ENCODE data around the gene CIDEB. TPM values are rescaled to one million over a fixed set of nuclear protein-coding genes. Genes with fewer than 3 reads are reported as not detected.

The CIDEB gene
- total RNA-seq, 1 donor from 2014 or later = 11.1 TPM

DNA sequence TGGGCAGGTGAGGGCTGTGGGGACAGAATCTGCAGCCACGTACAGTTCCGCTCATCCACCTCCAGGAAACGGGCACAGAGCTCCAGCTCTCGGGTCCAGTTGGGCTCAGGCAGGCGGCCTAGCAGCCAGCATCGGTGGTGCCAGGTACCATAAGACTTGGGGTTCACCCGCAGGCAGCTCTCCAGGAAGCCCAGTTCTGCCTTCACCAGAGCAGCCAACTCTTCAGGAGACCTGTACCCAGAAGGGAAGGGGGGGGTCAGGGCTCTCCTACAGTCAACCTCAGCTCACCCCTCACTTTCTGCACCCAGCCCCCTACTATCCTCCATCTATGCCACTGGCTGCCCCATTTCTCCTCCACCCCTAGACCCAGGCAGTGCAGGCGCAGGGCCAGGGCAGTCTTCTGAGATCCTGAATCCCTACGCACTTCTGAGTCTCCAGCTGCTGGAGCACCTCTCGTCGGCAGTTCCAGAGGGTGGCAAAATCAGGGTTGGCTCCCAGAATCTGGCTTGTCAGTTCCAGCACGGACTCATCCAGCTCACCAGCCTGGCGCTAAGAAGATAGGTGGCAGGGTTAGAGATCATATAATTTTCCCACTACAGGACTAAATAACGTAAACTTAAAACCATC is 37.8 kb downstream of the CIDEB start:
- DNase-seq (ENCODE audit: low spot score) = no peak

DNA sequence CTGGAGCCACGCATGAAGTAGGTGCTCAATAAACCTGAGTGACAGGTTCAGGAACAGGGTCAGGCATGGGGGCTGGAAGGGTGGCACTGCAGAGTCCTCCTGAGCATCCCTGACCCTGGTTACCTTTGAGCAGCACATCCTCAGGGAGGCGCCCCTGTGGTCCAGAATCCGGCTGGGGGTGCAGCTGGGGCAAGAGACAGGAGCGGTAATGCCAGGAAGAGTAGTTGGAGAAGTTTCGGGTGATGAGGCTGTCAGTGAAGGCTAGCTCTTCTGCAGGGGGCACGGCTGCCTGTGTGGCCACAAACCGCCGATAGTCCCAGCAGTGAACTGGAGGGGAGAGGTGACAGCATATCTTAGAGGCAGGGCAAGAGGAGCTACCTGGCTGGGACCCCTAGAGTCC is 38.4 kb downstream of the CIDEB start:
- no peak for DNase-seq (ENCODE audit: low spot score)

DNA sequence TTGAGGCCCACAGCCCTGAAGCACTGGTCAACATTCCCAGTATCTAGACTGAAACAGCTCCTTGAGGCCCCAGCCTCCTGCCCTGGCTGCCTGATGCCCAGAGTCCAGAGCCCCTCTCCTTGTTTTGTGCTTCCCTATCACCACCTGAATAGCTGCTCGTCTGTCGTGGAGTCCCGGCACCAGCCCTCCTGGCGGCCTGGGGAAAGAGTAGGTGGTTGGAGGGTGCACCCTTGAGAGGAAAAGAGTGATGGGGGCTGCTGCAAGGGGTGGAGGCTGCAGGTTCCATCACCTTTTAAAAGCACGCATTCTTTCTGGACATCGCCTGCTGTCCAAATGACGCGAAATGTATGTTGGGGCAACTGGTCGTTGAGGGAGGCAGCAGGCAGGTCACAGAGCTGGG is 39.6 kb downstream of the CIDEB start:
- no peak for DNase-seq (ENCODE audit: low spot score)

DNA sequence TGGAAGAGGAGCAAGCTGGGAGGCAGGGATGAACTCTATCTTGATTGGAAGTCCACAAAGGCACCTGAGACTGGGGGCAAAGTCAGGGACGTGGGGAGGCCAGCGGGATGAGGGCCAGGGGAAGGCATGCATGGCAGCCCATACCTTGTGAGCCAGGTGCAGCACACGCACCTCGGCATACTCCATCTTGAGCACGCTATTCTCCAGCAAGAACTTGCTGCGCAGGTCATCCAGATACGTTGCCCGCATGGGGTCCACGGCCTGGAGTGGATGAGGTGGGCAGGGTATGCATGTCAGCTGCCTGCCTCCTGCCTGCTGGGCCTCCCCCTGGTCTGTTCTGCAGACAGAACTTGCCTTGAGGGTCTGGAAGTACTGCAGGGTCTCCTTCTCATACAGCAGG is 40.3 kb downstream of the CIDEB start:
- no peak for DNase-seq (ENCODE audit: low spot score)

DNA sequence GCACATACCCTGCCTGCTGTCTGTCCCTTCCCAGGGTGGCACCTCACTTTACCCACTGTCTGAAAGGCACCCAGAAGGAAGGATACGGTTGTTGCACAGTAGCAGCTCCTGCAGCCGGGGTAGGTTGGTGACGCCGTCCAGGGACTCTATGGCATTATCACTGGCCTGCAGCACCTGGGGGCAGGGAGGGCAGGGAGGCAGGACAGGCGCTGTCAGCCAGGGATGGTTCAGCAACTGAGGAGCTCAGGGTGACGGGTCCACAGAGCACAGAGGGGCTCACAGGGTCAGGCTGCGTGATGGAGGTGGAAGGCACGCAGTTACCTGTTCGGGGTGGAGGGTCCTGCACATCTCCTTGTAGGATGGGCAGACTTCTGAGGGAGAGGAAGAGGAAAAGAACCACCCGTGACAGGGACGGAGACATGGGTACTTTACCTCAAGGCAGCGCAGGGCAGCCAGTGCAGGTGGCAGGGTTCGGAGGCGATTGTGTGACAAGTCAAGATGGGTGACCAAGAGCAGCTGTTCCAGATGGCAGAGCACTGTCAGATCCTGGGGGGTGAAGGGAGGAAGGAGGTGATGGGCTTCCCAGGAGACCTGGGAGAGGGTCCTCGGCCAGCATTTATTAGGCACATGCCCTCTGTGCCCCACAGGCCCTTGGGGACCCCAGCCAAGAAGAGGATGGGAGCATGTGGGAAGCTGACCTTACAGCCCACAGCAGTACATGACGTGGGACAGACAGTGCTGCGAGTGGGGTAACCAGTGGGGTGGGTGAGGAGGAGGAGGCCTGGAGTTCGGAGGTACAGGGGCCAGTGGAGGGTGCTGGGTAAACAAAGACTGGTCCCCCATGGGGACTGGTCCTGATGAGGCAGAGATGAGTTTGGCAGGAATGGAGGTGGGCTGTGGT is 41.2 kb downstream of the CIDEB start:
- DNase-seq (ENCODE audit: low spot score) = no peak

DNA sequence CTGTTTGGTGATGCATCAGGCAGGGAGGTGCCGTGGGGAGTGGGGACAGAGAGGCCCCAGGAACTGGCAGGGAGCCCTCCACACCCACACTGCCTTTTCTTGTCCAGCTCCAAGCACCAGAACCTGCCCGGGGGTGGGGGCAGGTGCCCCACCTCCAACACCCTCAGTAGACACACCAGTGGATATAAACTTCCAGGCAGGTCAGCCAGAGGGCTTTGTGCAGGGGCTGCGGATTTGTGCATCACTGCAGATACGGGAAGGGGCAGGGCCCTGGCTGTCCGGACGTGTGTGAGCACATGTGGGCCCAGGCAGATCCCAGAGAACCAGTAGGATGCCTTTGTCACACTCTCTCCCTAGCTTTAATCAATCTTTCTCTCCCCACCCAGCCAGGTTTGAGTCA is 43.5 kb downstream of the CIDEB start:
- no peak for DNase-seq (ENCODE audit: low spot score)

DNA sequence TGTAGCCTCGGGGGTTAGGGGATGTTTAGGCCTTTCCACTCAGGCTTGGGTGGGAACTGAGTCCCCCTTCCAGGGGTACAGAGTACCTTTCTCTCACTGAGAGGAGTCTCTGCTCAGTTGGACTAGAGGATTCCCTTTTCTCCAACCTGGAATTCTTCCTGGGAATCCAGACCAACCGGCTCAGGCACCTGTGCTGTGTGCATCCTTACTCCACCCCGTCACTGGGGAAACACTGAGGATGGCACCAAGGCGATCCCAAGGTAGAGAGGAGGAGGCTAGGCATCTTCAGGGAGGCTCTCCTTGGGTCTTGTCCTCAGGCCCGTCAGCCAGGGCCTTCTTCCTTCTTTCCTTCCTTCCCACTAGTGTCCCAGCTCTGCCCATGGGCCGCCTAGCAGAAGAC is 43.9 kb downstream of the CIDEB start:
- DNase-seq (ENCODE audit: low spot score) = no peak

DNA sequence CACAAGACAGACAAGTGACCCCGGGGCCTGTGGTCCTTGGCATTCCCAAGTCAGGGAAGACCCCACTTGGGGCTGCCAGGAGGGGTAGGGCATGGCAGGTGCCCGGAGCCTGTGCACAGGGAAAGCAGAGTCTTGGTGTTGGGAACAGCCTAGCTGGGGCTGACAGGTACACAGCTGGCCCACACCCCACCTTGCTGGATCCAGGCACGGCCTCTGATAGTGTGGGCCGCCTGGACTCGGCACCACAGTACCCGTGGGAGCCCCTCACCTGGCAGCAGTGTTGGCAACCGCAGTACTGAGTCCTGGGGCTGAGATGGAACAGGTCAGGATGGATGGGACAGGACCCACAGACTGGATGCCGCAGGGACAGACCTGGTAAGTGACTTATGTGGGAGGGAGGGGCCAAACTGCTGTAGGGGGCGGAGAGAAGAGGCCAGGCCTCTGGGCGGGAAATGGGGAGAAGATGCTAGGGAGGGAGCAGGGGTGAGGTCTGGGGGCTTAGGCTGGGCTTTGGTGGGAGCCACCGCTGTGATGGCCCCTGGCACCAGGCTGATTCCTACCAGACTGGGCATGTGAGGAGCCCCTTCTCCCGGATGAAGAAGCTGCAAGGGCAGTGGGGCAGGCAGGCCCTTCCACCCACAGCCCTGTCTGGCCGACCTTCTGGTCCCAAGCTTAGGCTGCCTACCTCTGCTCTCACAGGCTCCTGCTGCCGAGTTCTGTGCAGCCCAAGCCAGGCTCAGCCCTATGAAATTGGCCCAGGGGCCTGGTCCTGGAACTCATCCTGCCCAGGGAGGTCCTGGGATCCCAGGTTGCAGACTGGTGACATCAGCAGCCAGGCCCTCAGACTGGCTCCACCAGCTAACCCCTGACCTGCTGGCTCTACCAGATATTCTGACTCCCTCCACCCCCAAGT is 44.7 kb downstream of the CIDEB start, which contains the start of gene TGM1:
Gene TGM1 (minus strand): TSS at position 357 of the 913 bp plus-strand sequence. CDS start 825 bp downstream, outside the sequence.
- DNase-seq (ENCODE audit: low spot score) = no peak

DNA sequence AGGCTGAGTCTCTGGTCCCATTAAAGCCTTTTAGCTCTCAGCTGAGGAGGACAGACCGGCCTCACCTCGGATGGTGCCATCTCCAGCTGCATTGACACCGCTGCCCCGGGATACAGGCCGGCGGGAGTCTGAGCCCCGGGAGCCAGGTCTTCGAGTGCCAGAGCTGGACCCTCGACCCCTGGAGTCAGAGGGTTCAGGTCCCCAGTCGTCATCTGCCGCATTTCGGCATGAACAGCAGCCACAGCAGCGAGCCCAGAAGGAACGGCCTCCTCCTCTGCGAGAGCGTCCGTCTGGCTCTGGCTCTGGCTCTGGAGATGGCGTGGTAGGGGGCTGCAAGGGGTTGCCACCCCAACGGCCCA is 45.8 kb downstream of the CIDEB start:
- no peak for DNase-seq (ENCODE audit: low spot score)

DNA sequence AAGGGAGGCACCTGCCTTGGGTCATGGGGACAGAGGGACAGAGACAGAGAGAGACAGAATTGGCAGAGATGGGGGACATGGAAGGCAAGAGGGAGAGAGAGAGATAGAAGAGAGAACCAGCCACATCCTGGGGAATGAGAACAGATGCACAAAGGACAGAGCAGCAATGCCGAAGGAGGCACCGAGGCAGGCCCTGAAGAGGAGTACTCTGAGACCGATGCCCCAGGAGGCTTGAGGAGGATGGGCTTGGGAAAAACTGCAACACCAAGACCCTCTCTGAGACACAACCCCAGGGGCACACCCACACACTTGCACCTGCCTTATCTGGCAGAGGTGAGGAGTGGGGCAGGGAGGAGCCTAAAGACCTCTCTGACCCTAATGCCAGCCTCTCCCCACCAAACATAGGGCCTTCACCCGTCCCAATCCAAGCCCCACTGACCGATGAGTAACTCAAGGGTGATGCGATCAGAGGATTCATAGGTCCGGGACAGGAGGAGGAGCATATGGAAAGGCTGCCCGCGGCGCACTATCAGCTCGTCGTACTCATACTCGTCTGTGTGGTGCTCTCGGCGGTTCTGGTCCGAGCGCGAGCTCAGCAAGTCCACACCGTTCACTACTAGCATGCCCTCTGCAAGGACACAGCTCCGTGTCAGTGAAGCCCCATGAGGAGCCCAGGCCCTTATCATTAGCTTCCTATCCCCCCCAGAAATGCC is 46.4 kb downstream of the CIDEB start:
- no peak for DNase-seq (ENCODE audit: low spot score)

DNA sequence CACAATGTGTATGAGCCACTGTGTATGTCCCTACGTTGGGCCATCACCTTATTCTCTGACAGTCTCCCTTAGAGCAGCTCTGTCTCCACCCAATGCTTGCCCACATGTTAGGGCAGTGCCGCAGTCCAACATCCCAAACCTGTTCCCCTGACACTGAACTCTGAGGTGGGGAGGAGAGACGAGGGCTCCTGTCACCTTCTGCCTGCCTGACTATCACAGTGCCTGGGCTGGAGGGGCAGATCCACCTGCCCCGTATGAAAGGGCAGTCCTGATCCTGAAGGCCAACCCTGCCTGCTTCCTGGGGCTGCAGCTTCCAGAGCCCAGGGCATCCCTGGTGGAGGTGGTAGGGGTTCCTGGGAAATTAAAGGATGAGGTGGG is 47.0 kb downstream of the CIDEB start:
- no peak for DNase-seq (ENCODE audit: low spot score)

DNA sequence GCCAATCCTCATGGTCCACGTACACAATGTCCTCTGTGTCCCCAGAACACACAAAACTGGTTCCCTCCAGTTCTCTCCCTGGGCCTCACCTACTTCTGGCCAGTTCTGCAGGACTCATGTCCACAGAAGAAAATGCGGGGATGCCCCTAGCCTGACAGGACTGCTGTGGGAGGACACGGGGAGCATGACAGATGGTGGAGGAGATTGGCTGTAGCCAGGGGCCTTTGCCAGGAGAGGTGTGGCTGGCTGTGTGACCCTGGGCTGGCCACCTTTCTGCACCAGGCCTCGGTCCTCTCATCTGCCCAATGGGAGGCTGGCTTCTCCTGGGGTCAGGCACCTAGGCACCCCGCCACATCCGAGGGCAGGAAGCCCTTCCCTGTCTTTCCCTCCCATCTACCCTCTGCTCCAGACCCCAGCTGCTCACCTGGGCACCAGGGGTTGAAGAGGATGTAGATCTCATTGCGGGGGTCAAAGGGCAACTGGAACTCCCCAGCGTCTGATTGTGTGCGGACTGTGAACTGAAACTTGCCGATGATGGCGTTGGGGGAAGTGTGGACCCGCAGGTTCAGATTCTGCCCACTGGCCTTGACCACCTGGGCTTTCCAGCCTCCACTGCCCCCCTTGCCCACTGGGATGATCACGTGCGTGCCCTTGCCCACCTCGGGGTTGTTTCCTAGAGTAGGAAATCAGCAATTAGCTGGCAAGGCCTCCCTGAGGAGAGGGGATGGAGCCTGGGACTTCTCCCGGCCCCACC is 47.6 kb downstream of the CIDEB start:
- DNase-seq (ENCODE audit: low spot score) = no peak

DNA sequence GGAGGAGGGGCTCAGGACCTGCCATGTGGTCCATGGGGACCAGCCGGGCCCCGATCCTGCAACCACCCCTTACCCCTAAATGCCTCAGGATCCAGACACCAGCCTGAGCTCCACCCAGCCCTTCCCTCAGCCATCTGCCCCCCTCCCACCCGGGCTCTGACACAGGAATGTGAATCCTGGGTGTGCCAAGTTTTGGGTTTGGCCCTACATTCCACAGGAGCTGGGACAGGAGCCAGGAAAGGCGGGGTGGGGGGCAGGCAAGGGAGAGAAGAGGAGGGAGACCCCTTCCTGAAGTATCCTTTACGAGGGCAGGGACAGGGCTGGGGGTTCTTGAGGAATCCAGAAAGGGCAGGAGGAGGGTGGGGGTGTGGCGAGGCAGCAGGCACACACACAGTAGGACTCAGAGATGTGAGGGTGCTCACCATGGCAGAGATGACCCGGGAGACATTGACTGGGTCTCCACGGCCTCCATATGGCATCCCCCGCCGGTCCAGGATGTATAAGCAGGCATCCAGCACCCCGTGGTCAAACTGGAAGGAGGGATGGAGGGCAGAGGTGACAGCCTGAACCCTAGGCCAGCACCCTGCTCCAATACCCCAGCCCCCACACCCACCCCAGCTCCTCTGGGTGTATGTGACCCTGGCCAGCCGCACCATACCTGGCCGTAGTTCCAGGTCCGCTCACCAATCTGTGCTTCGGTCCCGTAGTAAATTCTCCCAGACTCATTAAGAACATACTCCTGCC is 48.3 kb downstream of the CIDEB start:
- DNase-seq (ENCODE audit: low spot score) = peak; percentile 66

DNA sequence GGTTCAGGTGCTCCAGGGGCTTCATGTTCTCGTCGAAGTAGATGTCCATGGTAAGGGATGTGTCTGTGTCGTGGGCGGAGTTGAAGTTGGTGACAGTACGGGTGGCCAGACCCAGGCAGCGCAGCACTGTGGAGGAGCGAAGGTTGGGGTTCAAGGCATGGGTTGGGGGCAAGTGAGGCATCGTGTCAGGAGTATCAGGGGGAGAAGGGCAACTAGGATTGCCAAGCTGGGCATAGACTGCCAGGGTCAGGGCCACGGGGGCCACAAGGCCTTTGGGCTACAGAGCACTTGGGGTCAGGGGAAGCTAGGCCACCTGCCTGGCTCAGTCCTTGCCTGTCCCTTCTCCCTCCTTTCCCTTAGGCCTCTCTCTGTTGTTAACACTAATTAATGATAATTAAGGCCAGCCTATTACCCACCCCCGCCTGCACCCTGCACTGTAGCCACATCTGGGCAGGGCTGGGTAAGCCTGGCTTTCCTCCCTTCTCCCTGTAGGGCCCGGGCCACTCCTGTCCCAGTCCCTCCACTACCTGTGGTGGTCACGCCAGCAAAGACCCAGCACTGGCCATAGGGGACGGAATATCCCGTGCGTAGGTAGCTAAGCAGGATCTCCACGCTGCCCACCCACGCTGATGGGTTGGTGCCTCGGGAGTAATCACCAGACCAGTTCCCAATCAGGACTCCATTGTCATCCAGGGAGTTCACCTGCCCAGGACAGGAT is 49.1 kb downstream of the CIDEB start:
- no peak for DNase-seq (ENCODE audit: low spot score)

DNA sequence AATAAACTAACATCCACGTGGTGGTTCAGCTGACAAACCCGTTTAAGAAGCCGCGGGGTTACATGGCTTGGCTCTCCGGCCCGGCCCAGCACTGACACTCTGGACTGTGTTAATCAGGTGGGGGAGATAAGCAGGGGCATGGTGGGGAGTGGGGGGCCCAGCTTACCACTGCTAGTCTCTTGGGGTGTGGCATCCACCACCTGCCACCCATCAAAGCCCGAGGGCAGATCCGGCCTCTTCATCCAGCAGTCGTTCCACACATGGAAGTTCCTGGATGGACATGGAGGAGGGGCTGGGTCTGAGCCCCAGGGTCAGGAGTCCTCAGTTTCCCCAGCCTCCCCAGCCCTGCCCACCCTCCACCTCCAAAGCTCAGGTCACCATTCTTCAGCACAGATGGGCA is 49.7 kb downstream of the CIDEB start:
- DNase-seq (ENCODE audit: low spot score) = no peak

DNA sequence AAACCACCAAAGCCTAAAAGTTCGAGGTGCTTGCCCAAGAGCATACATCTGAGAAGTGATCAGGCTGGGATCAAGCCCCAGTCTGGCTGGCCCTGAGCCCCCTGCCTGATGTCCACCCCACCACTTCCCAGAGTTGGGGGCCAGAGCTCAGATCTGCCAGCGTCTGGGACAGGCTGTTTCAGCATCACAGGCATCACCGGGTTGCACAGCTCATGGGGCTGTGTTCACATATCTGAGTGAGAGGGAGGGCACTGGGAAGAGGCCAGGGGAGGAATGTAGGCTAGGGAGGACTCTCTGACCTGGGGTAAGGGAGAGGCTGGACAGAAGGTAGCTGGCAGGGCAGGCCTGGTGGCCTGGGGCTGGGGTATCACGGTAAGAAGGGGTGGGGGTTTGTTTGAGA is 50.8 kb downstream of the CIDEB start:
- DNase-seq (ENCODE audit: low spot score) = no peak

DNA sequence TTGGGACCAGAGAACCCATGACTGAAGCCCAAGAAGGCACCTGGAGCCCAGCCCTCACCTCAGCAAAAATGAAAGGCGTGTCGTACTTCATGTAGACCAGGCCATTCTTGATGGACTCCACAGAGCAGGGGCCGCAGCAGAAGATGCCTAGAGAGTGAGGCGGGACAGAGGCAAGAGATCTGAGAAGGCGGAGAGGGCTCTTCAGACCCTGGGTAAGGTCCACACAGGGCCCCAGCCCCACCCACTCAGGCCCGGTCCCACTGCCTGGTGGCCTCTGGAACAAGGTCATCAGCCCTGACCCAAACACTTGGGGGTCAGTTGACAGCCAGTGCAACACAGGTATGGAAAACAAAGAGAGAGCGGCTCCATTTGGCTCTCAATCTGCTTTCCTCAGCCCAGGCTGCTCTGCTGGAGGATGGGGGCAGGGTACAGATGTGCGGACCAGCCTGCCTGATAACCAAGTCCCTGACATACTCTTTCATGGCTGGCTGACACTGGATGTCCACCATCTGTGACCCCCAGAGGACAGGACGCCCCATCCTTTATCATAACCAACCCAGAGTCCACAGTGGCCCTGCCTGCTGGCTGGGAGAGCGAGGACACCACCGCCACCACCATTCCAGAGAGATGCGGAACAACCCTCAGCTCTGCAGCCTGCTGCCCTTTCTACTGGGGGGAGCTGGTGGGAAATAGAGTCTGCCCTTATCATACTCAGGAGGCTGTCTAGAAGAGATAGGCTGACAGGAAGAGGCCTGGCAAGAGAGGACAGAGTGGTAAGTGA is 51.7 kb downstream of the CIDEB start:
- DNase-seq (ENCODE audit: low spot score) = no peak

DNA sequence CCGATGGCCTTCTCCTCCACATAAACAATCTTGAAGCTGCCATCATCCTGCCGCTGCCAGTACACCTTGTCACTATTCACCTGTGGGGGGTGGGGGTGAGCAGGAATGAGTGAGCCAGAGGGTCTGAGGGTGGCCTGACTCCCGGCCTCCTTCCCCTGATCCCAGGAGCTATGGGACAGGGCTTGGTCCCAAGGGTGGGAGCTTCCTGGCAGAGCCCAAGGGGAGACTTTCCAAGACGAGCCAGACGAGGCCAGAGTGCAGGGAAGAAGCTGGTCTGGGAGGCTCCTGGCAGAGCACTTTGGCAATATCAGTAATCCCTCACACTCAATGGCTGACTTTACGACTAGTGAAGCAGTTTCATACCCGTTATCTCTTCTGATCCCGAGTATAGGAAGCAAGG is 52.3 kb downstream of the CIDEB start:
- DNase-seq (ENCODE audit: low spot score) = no peak
